ENCODE measurements around the gene SUN2. TPM values are rescaled to one million over a fixed set of nuclear protein-coding genes. Genes with fewer than 3 reads are reported as not detected.

SUN2 gene
- total and polyA plus RNA-seq, 9 donors, result 21.2 to 311 (median 181) TPM

DNA sequence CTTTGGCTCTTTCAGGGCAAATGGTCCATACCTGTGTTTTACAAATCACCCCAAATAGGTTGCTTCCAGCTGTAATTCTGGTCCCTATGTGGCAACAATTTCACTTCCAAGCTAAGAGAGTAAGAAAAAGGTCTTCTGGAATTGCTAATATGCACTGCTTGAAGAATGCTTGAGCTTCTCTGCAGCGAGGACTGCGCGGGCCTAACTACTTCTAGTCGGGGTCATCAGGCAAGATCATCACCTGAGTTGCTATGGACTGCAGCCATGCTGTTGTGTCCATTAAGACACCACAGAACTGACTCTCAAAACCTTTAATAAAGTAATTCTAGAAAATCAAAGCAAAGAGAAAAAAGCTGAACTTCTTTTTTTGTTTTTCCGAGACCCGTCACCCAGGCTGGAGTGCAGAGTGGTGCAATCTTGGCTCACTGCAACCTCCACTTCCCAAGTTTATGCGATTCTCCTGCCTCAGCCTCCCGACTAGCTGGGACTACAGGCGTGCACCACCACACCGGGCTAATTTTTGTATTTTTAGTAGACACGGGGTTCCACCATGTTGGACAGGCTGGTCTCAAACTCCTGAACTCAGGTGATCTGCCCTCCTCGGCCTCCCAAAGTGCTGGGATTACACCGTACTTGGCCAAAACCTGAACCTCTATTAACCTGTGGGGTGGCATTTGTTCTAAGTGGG is 57.2 kb downstream of the SUN2 start:
- Histone ChIP-seq H3K4me1 (ENCODE audit: insufficient read depth) (peaks cover 14% of the 10 kb centered on the region), H3K27ac (peak overlapping the region; percentile 92 to 95)
- DNase-seq, result no peak

GRCh38 chr22:38697425-38698089 is 58.2 kb downstream of the SUN2 start:
- H3K27ac ChIP-seq, result no peak overlapping the region

More for the DNA sequence above, 57.2 kb downstream of the SUN2 start:
- intact Hi-C loops (cut with DNase I), result loop anchor here in 1 of 4 donors (5.0 kb wide), 1 partner anchor 131 kb away; no protein-coding TSS in a partner anchor
- H3K36me3 ChIP-seq, result no peaks in the 10 kb centered on the region
- no peaks in the 10 kb centered on the region for H3K9me3 ChIP-seq
- peak overlapping the region; percentile 97 for H3K4me3 ChIP-seq
- WGBS, 3 donors, result 87 to 90% (median 87%) methylated on average over 13 of the region's 13 CpGs
- no peaks in the 10 kb centered on the region for H3K27me3 ChIP-seq
- TF ChIP-seq, protein P1, sequence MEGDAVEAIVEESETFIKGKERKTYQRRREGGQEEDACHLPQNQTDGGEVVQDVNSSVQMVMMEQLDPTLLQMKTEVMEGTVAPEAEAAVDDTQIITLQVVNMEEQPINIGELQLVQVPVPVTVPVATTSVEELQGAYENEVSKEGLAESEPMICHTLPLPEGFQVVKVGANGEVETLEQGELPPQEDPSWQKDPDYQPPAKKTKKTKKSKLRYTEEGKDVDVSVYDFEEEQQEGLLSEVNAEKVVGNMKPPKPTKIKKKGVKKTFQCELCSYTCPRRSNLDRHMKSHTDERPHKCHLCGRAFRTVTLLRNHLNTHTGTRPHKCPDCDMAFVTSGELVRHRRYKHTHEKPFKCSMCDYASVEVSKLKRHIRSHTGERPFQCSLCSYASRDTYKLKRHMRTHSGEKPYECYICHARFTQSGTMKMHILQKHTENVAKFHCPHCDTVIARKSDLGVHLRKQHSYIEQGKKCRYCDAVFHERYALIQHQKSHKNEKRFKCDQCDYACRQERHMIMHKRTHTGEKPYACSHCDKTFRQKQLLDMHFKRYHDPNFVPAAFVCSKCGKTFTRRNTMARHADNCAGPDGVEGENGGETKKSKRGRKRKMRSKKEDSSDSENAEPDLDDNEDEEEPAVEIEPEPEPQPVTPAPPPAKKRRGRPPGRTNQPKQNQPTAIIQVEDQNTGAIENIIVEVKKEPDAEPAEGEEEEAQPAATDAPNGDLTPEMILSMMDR (IDR thresholded peaks at IDR 0.05), result no peak
- TF ChIP-seq EP300 (IDR thresholded peaks at IDR 0.05) (no peak), POLR2A (IDR thresholded peaks at IDR 0.05) (no peak)

GRCh38 chr22:38696606-38697424 is 59.0 kb downstream of the SUN2 start:
- H3K27ac ChIP-seq, result no peak overlapping the region
- DNase-seq, result no peak
- intact Hi-C loops (cut with DNase I), result loop anchor here in 1 of 4 donors (5.0 kb wide), 1 partner anchor 130 kb away; no protein-coding TSS in a partner anchor
- H3K4me3 ChIP-seq, result no peak overlapping the region
- 25 to 28% (median 26%) methylated on average over 3 of the region's 3 CpGs for WGBS, 3 donors
- H3K9me3 ChIP-seq, result no peaks in the 10 kb centered on the region
- H3K4me1 ChIP-seq (ENCODE audit: insufficient read depth), result peaks cover 14% of the 10 kb centered on the region
- TF ChIP-seq, protein P1 (IDR thresholded peaks at IDR 0.05), result no peak
- TF ChIP-seq POLR2A (IDR thresholded peaks at IDR 0.05) (no peak), EP300 (IDR thresholded peaks at IDR 0.05) (no peak)
- no peaks in the 10 kb centered on the region for H3K27me3 ChIP-seq
- H3K36me3 ChIP-seq, result no peaks in the 10 kb centered on the region

More at GRCh38 chr22:38697425-38698089, 58.2 kb downstream of the SUN2 start:
- Histone ChIP-seq H3K4me3 (no peak overlapping the region), H3K27me3 (no peaks in the 10 kb centered on the region), H3K4me1 (ENCODE audit: insufficient read depth) (peaks cover 14% of the 10 kb centered on the region), H3K9me3 (no peaks in the 10 kb centered on the region), H3K36me3 (no peaks in the 10 kb centered on the region)
- TF ChIP-seq EP300 (IDR thresholded peaks at IDR 0.05) (no peak), POLR2A (IDR thresholded peaks at IDR 0.05) (no peak)
- TF ChIP-seq, protein P1 (IDR thresholded peaks at IDR 0.05), result no peak
- peak in 1 of 5 donors; percentile 55 for DNase-seq
- intact Hi-C loops (cut with DNase I), result loop anchor here in 1 of 4 donors (5.0 kb wide), 1 partner anchor 130 kb away; no protein-coding TSS in a partner anchor
- WGBS, 3 donors, result 33 to 42% (median 35%) methylated on average over 8 of the region's 8 CpGs

- TF ChIP-seq EP300 (IDR thresholded peaks at IDR 0.05), result no peak
- no peak for TF ChIP-seq POLR2A (IDR thresholded peaks at IDR 0.05)
- TF ChIP-seq, protein P1 (IDR thresholded peaks at IDR 0.05), result no peak
- intact Hi-C loops (cut with DNase I), result loop anchor here in 1 of 4 donors (5.0 kb wide), 1 partner anchor 128 kb away; no protein-coding TSS in a partner anchor
- WGBS, 3 donors, result 84 to 86% (median 85%) methylated on average over 3 of the region's 3 CpGs
Measured at GRCh38 chr22:38694940-38695339, 60.9 kb downstream of the SUN2 start.

More at GRCh38 chr22:38694940-38695339, 60.9 kb downstream of the SUN2 start:
- H3K36me3 ChIP-seq, result no peaks in the 10 kb centered on the region
- H3K27me3 ChIP-seq, result no peaks in the 10 kb centered on the region
- no peak overlapping the region for H3K4me3 ChIP-seq
- no peaks in the 10 kb centered on the region for H3K9me3 ChIP-seq
- peaks cover 16% of the 10 kb centered on the region for H3K4me1 ChIP-seq (ENCODE audit: insufficient read depth)
- no peak for DNase-seq
- H3K27ac ChIP-seq, result no peak overlapping the region
